Lower leg skin (tissue), 4 donors: ENCODE data around the gene MYO7A. TPM values are rescaled to one million over a fixed set of nuclear protein-coding genes. Genes with fewer than 3 reads are reported as not detected.

Source experiments
- DNase-seq, 2 donors: peaks; one replicate each; pipeline ENCODE4 v3.0.0-alpha.2; 2019; ENCODE audit warnings: low spot score in 2 of 2
- H3K4me3 ChIP-seq: fragments of 200-600 bp; sonication (generic); 2 replicates; pipeline ENCODE4 v1.5.1; 2017; ENCODE audit warnings: mild to moderate bottlenecking, low read depth; ENCODE audit not compliant: poor library complexity, severe bottlenecking
- CTCF ChIP-seq, 3 donors: fragments of 450-650 bp; IDR thresholded peaks; one replicate each; pipeline ENCODE4 v1.5.1; 2016; ENCODE audit warnings: antibody characterized with exemption in 3 of 3, mild to moderate bottlenecking in 3 of 3, moderate library complexity in 2 of 3
- POLR2A ChIP-seq, 2 donors: fragments of 450-650 bp; IDR thresholded peaks; one replicate each; pipeline ENCODE4 v1.6.1; 2016 to 2017; ENCODE audit warnings: antibody characterized with exemption in 2 of 2, mild to moderate bottlenecking in 1 of 2, moderate library complexity in 1 of 2
- WGBS, 2 donors: methylation state at CpG; one replicate each; pipeline ENCODE4 v1.1.5; 2018; 5-methylcytosine and 5-hydroxymethylcytosine counted together
- intact Hi-C: fragments of 100-400 bp; cut with DNase I; formaldehyde crosslinking; loops from one replicate; pipeline ENCODE4 v1.15.0; 2023; ENCODE audit warnings: low total_unique reads
- total RNA-seq, 4 donors: library from RNA; depleted of rRNA; stranded (reverse); fragments of >200 nt; gene quantifications; one replicate each; pipeline ENCODE4 v1.1.0, GENCODE V29; 2016

The MYO7A gene
- total RNA-seq, 4 donors from 2014 or later = 0.69 to 2.1 (median 1.4) TPM

- DNase-seq = no peak
- TF ChIP-seq CTCF (IDR thresholded peaks at IDR 0.05) = no peak
- TF ChIP-seq POLR2A (IDR thresholded peaks at IDR 0.05) = no peak
- H3K4me3 ChIP-seq = no peak overlapping the region
- intact Hi-C loops = loop anchor here (5.0 kb wide), 1 partner anchor 357 kb away; no protein-coding TSS in a partner anchor
- 89 to 90% methylated on average over 21 of the region's 21 CpGs for WGBS, 2 donors
These were observed 62.5 kb downstream of the MYO7A start for GRCh38 chr11:77190331-77191075.

- DNase-seq = no peak
- no peak for TF ChIP-seq POLR2A (IDR thresholded peaks at IDR 0.05)
- no peak for TF ChIP-seq CTCF (IDR thresholded peaks at IDR 0.05)
- intact Hi-C loops = loop anchor here (5.0 kb wide), 1 partner anchor 356 kb away; no protein-coding TSS in a partner anchor
- no peak overlapping the region for H3K4me3 ChIP-seq
- 68 to 79% methylated on average over 11 of the region's 11 CpGs for WGBS, 2 donors
These were observed 63.4 kb downstream of the MYO7A start for GRCh38 chr11:77191429-77191822.

- no peak for TF ChIP-seq CTCF (IDR thresholded peaks at IDR 0.05)
- no peak for TF ChIP-seq POLR2A (IDR thresholded peaks at IDR 0.05)
- WGBS, 2 donors = 32 to 39% methylated on average over 24 to 26 of the region's 27 CpGs
- no peak for DNase-seq
- intact Hi-C loops = loop anchor here (5.0 kb wide), 1 partner anchor 355 kb away; no protein-coding TSS in a partner anchor
- no peak overlapping the region for H3K4me3 ChIP-seq
These were observed 63.9 kb downstream of the MYO7A start for GRCh38 chr11:77191823-77192495.

- H3K4me3 ChIP-seq = no peak overlapping the region
- intact Hi-C loops = loop anchor here (5.0 kb wide), 1 partner anchor 354 kb away; no protein-coding TSS in a partner anchor
- TF ChIP-seq CTCF (IDR thresholded peaks at IDR 0.05) (no peak), POLR2A (IDR thresholded peaks at IDR 0.05) (no peak)
- DNase-seq = no peak
These were observed 65.1 kb downstream of the MYO7A start for GRCh38 chr11:77193167-77193566.

- no peak for DNase-seq
- intact Hi-C loops = loop anchor here (5.0 kb wide), 1 partner anchor 353 kb away; no protein-coding TSS in a partner anchor
- TF ChIP-seq POLR2A (IDR thresholded peaks at IDR 0.05) = no peak
- TF ChIP-seq CTCF (IDR thresholded peaks at IDR 0.05) = no peak
These were observed 66.1 kb downstream of the MYO7A start for GRCh38 chr11:77193911-77194830.

More at GRCh38 chr11:77193911-77194830, 66.1 kb downstream of the MYO7A start:
- WGBS, 2 donors = 87 to 93% methylated on average over 9 to 15 of the region's 15 CpGs
- no peak overlapping the region for H3K4me3 ChIP-seq
